ENCODE measurements around the gene LMO7. TPM values are rescaled to one million over a fixed set of nuclear protein-coding genes. Genes with fewer than 3 reads are reported as not detected.

The LMO7 gene
- total RNA-seq, 2 experiments from 2014 or later, result 21.4 to 25.4 TPM

GRCh38 chr13:75607447-75607846, 28.7 kb upstream of the LMO7 start:
- CTCF ChIA-PET (ENCODE audit: unreplicated experiment), result no interaction called here

GRCh38 chr13:75610466-75610865, 25.7 kb upstream of the LMO7 start:
- Histone ChIP-seq H3K79me2 (ENCODE audit: insufficient read depth, low read depth, low read length) (no peaks in the 10 kb centered on the region), H3K4me1 (ENCODE audit: insufficient read depth, low read length, poor library complexity, severe bottlenecking) (no peaks in the 10 kb centered on the region), H3K27ac (ENCODE audit: low read depth, low read length, poor library complexity, severe bottlenecking) (no peak overlapping the region), H3K9me3 (ENCODE audit: low read length) (no peaks in the 10 kb centered on the region), H4K20me1 (ENCODE audit: insufficient read depth, low read length) (no peaks in the 10 kb centered on the region), H3K9me2 (ENCODE audit: insufficient read depth, low read length) (no peaks in the 10 kb centered on the region), H2AFZ (ENCODE audit: low read length) (no peak overlapping the region), H3K36me3 (ENCODE audit: insufficient read depth, low read length) (peaks cover 19% of the 10 kb centered on the region; the same call in 1 of the 2 replicates), H3K4me2 (ENCODE audit: low read length) (no peak overlapping the region), H3K4me3 (ENCODE audit: low read depth, low read length, poor library complexity, severe bottlenecking) (no peak overlapping the region)
- POLR2A ChIA-PET, result interaction anchor here (0.8 kb wide), 1 partner anchor 10 kb away, joined by 3 read pairs; no protein-coding TSS in a partner anchor
- BruUV-seq (replicated peaks), result no TSS peak
- no peak for DNase-seq (ENCODE audit: low spot score)
- CTCF ChIA-PET (ENCODE audit: unreplicated experiment), result no interaction called here
- TF ChIP-seq CTCF (conservative IDR thresholded peaks at IDR 0.05; ENCODE audit: low read length), result no peak
- TF ChIP-seq EZH2phosphoT487 (IDR thresholded peaks at IDR 0.05; ENCODE audit: borderline replicate concordance, low read depth, low read length), result no peak
- intact Hi-C loops (cut with micrococcal nuclease; ENCODE audit: unreplicated experiment), result no loop called here

More at GRCh38 chr13:75607447-75607846, 28.7 kb upstream of the LMO7 start:
- Histone ChIP-seq H2AFZ (ENCODE audit: low read length) (no peak overlapping the region), H3K36me3 (ENCODE audit: insufficient read depth, low read length) (peaks cover 22% of the 10 kb centered on the region; the same call in 1 of the 2 replicates), H3K4me3 (ENCODE audit: low read depth, low read length, poor library complexity, severe bottlenecking) (no peak overlapping the region), H4K20me1 (ENCODE audit: insufficient read depth, low read length) (no peaks in the 10 kb centered on the region), H3K79me2 (ENCODE audit: insufficient read depth, low read depth, low read length) (no peaks in the 10 kb centered on the region), H3K9me2 (ENCODE audit: insufficient read depth, low read length) (no peaks in the 10 kb centered on the region), H3K9me3 (ENCODE audit: low read length) (no peaks in the 10 kb centered on the region), H3K4me1 (ENCODE audit: insufficient read depth, low read length, poor library complexity, severe bottlenecking) (no peaks in the 10 kb centered on the region), H3K4me2 (ENCODE audit: low read length) (no peak overlapping the region), H3K27ac (ENCODE audit: low read depth, low read length, poor library complexity, severe bottlenecking) (no peak overlapping the region)
- DNase-seq (ENCODE audit: low spot score), result no peak
- POLR2A ChIA-PET, result no interaction called here
- TF ChIP-seq EZH2phosphoT487 (IDR thresholded peaks at IDR 0.05; ENCODE audit: borderline replicate concordance, low read depth, low read length) (no peak), CTCF (conservative IDR thresholded peaks at IDR 0.05; ENCODE audit: low read length) (no peak)
- BruUV-seq (replicated peaks), result no TSS peak
- intact Hi-C loops (cut with micrococcal nuclease; ENCODE audit: unreplicated experiment), result no loop called here

GRCh38 chr13:75612354-75612753, 23.8 kb upstream of the LMO7 start:
- Histone ChIP-seq H2AFZ (ENCODE audit: low read length) (no peak overlapping the region), H3K4me1 (ENCODE audit: insufficient read depth, low read length, poor library complexity, severe bottlenecking) (no peaks in the 10 kb centered on the region), H3K27ac (ENCODE audit: low read depth, low read length, poor library complexity, severe bottlenecking) (no peak overlapping the region), H3K36me3 (ENCODE audit: insufficient read depth, low read length) (peaks cover 6% of the 10 kb centered on the region; the same call in 1 of the 2 replicates), H3K79me2 (ENCODE audit: insufficient read depth, low read depth, low read length) (no peaks in the 10 kb centered on the region), H4K20me1 (ENCODE audit: insufficient read depth, low read length) (no peaks in the 10 kb centered on the region), H3K9me2 (ENCODE audit: insufficient read depth, low read length) (no peaks in the 10 kb centered on the region), H3K4me3 (ENCODE audit: low read depth, low read length, poor library complexity, severe bottlenecking) (no peak overlapping the region), H3K9me3 (ENCODE audit: low read length) (no peaks in the 10 kb centered on the region), H3K4me2 (ENCODE audit: low read length) (no peak overlapping the region)
- BruUV-seq (replicated peaks), result no TSS peak
- DNase-seq (ENCODE audit: low spot score), result no peak
- intact Hi-C loops (cut with micrococcal nuclease; ENCODE audit: unreplicated experiment), result no loop called here
- CTCF ChIA-PET (ENCODE audit: unreplicated experiment), result no interaction called here
- TF ChIP-seq CTCF (conservative IDR thresholded peaks at IDR 0.05; ENCODE audit: low read length) (no peak), EZH2phosphoT487 (IDR thresholded peaks at IDR 0.05; ENCODE audit: borderline replicate concordance, low read depth, low read length) (no peak)
- POLR2A ChIA-PET, result no interaction called here

Data from OCI-LY7 (cell line).